Calu3 (cell line): ENCODE measurements around the gene PARP1. TPM values are rescaled to one million over a fixed set of nuclear protein-coding genes. Genes with fewer than 3 reads are reported as not detected.

Source experiments
- Bru-seq: library from RNA; stranded (reverse); fragments of 400-500 nt; gene quantifications from one replicate; lab custom pipeline; 2021; lab: Mats Ljungman, UMichigan
- BruChase-seq, 2 experiments: library from RNA; stranded (reverse); fragments of 400-500 nt; gene quantifications; one replicate each; lab custom pipeline; 2021; lab: Mats Ljungman, UMichigan
- BruUV-seq: library from RNA; stranded (reverse); fragments of 400-500 nt; replicated peaks from 2 replicates; lab custom pipeline; 2021; lab: Mats Ljungman, UMichigan
- CTCF ChIA-PET: fragments of 300-600 bp; sonication (Branson Sonifier 250); formaldehyde crosslinking; loops from one replicate; lab custom pipeline; 2022; ENCODE audit warnings: antibody characterized with exemption; lab: Charles Lee
- DNase-seq: peaks from one replicate; pipeline ENCODE4 v3.0.0; 2022
- H3K27ac Mint-ChIP-seq: one replicate; pipeline ENCODE4 v1.8.0; 2022; ENCODE audit warnings: mixed read lengths; ENCODE audit not compliant: unreplicated experiment
- H3K27me3 Mint-ChIP-seq: one replicate; pipeline ENCODE4 v1.8.0; 2022; ENCODE audit warnings: mixed read lengths; ENCODE audit not compliant: unreplicated experiment
- H3K36me3 Mint-ChIP-seq: one replicate; pipeline ENCODE4 v1.8.0; 2022; ENCODE audit warnings: mild to moderate bottlenecking, moderate library complexity, mixed read lengths; ENCODE audit not compliant: insufficient read depth, unreplicated experiment
- H3K4me1 Mint-ChIP-seq: one replicate; pipeline ENCODE4 v1.8.0; 2022; ENCODE audit warnings: mild to moderate bottlenecking, low read depth, mixed read lengths; ENCODE audit not compliant: unreplicated experiment
- H3K4me3 Mint-ChIP-seq: one replicate; pipeline ENCODE4 v1.8.0; 2022; ENCODE audit warnings: mild to moderate bottlenecking, low read depth, moderate library complexity, mixed read lengths; ENCODE audit not compliant: unreplicated experiment
- H3K9me3 Mint-ChIP-seq: one replicate; pipeline ENCODE4 v1.8.0; 2022; ENCODE audit warnings: low read depth, mixed read lengths; ENCODE audit not compliant: unreplicated experiment
- intact Hi-C: fragments of 100-400 bp; cut with micrococcal nuclease; formaldehyde crosslinking; loops from one replicate; pipeline ENCODE4 v1.10.0; 2022; ENCODE audit not compliant: unreplicated experiment
- long read RNA-seq: library from polyadenylated mRNA; stranded (forward); transcript quantifications from one replicate; pipeline ENCODE4 v2.0.0, GENCODE V29; 2022
- total RNA-seq: library from RNA; stranded (reverse); gene quantifications from 2 replicates; pipeline ENCODE4 v1.2.3, GENCODE V29; 2022
- TF ChIP-seq, protein P1 (sequence below): fragments of 200-600 bp; IDR thresholded peaks from one replicate; pipeline ENCODE4 v1.8.0; 2022; ENCODE audit warnings: antibody characterized with exemption; ENCODE audit not compliant: unreplicated experiment

The PARP1 gene
- total RNA-seq (123 and 136 TPM in 2 replicates), Bru-seq, nascent RNA (percentile 81 among the genes with signal in this experiment), BruChase-seq, experiment 1, labeled RNA remaining after a 6-hour chase (percentile 88 among the genes with signal in this experiment), BruChase-seq, experiment 2, labeled RNA remaining after a 2-hour chase (percentile 76 among the genes with signal in this experiment)
- long read RNA-seq, transcript PARP1-203 (23 exons, 3,958 nt), result major isoform, 135 of 164 reads
- long read RNA-seq, partial matches to known transcripts, result 15 of 164 reads
- long read RNA-seq, other reads (novel, unspliced or antisense), result 11 of 164 reads

DNA sequence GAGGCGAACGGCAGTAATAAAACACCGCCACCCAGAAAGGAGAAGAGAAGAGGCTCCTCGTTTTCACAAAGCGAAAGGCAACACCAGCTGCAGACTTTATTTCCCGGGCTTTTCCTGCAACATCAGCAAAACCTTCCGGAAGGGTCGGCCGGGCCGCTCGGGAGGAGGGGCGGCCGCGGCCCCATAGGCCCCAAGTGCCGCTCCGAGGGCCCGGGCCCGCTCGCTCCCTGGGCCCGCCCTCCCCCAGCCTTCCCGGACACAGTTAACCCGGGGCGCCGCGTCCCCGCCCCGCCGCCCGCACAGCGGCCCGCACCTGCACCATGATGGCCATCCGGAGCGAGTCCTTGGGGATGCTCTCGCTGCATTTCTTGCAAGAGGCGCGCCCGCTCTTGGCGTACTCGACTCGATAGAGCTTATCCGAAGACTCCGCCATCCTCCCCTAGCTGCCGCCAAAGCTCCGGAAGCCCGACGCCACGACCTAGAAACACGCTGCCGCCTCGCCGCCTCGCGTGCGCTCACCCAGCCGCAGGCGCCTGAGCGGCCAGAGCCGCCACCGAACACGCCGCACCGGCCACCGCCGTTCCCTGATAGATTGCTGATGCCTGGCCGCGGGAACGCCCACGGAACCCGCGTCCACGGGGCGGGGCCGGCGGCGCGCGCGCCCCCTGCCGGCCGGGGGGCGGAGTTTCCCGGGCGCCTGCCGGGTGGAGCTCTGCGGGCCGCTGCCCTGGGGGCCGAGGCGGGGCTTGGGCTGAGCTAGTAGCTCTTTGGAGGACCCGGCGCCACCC, at the start of gene PARP1:
Gene PARP1, minus strand, starts transcription at position 597 of the 788 bp plus-strand sequence. Its CDS starts 164 bp downstream, at position 433.
- Mint-ChIP-seq H3K27ac (peak within 1 kb of the TSS; percentile 24), H3K9me3 (no peaks in the 10 kb centered on the region), H3K4me1 (peaks cover 29% of the 10 kb centered on the region), H3K27me3 (peaks cover 24% of the 10 kb centered on the region), H3K4me3 (peak within 1 kb of the TSS; percentile 96), H3K36me3 (peaks cover 28% of the 10 kb centered on the region)
- TF ChIP-seq, protein P1, sequence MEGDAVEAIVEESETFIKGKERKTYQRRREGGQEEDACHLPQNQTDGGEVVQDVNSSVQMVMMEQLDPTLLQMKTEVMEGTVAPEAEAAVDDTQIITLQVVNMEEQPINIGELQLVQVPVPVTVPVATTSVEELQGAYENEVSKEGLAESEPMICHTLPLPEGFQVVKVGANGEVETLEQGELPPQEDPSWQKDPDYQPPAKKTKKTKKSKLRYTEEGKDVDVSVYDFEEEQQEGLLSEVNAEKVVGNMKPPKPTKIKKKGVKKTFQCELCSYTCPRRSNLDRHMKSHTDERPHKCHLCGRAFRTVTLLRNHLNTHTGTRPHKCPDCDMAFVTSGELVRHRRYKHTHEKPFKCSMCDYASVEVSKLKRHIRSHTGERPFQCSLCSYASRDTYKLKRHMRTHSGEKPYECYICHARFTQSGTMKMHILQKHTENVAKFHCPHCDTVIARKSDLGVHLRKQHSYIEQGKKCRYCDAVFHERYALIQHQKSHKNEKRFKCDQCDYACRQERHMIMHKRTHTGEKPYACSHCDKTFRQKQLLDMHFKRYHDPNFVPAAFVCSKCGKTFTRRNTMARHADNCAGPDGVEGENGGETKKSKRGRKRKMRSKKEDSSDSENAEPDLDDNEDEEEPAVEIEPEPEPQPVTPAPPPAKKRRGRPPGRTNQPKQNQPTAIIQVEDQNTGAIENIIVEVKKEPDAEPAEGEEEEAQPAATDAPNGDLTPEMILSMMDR, result peak; percentile 85
- DNase-seq, result peak; percentile 95
- CTCF ChIA-PET, result interaction anchor here (0.5 to 3.0 kb wide), 11 partner anchors 13 to 613 kb away, joined by 3 to 13 read pairs (median 3); no protein-coding TSS in a partner anchor
- BruUV-seq, result no TSS peak
- intact Hi-C loops, result no loop called here

DNA sequence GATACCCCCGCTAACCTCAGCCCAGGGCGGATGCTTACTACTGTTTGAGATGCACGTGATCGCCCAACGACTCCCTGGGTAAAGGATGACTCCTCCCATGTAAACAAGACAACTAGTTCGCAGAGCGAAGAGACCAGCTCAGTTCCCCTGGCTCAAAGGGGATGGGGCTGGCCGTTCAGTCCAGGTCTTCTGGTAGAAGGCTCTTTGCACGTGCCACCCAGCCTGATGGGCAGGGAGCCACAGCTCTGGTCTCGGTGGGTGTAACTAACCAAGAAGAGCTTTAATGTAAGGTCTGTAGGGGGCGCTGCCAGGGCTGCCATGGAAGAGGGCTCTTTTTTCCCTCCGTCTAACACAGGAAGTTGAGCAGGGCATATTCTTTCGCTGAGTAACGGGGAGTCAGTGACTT, 49.4 kb upstream of the PARP1 start:
- Mint-ChIP-seq H3K4me1 (no peaks in the 10 kb centered on the region), H3K27me3 (peaks cover 79% of the 10 kb centered on the region), H3K9me3 (peaks cover 3% of the 10 kb centered on the region), H3K4me3 (no peak overlapping the region), H3K27ac (no peak overlapping the region), H3K36me3 (no peaks in the 10 kb centered on the region)
- intact Hi-C loops, result no loop called here
- DNase-seq, result no peak
- BruUV-seq, result no TSS peak
- TF ChIP-seq, protein P1, result no peak
- CTCF ChIA-PET, result no interaction called here

DNA sequence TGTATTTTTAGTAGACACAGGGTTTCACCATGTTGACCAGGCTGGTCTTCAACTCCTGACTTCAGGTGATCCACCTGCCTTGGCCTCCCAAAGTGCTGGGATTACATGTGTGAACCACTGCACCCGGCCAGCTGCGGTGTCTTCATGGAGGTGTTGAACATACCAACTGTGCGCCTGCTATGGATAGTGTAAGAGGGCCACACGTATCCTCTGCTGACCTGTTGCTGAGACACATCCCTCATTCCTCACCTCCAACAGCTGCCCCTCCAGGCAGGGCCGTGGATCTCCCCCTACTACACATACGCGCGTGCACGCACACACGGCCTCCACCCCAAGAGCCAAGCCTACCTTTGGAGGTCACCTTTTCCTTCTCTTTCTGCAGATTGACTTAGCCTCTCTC, 48.0 kb upstream of the PARP1 start:
- no TSS peak for BruUV-seq

DNA sequence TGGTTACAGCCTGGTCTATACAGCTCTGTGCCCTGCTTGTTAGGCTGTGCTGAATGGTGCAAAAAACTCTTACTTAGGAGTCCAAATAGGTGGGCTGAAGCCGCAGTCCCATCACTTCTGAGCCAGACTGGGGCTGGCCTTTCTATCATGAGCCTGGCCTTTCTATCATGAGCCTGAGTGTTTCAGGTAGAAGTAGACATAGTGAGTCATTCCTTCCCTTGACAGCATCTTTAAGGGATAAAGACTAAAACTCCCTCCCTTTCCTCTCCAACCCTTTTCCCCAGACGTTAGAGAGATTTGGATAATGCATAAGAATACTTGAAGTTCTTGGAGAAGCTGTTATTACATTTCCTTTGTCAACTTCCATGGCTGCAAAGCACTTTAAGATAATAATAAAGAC, 46.5 kb upstream of the PARP1 start:
- BruUV-seq, result no TSS peak

More for the DNA sequence above, 48.0 kb upstream of the PARP1 start:
- TF ChIP-seq, protein P1, result no peak
- Mint-ChIP-seq H3K4me3 (no peak overlapping the region), H3K27ac (no peak overlapping the region), H3K27me3 (peaks cover 78% of the 10 kb centered on the region), H3K9me3 (no peaks in the 10 kb centered on the region), H3K36me3 (no peaks in the 10 kb centered on the region), H3K4me1 (no peaks in the 10 kb centered on the region)
- CTCF ChIA-PET, result interaction anchor here (0.6 kb wide), 1 partner anchor 816 kb away, joined by 3 read pairs; no protein-coding TSS in a partner anchor
- no peak for DNase-seq
- intact Hi-C loops, result no loop called here

More for the DNA sequence above, 46.5 kb upstream of the PARP1 start:
- TF ChIP-seq, protein P1, result no peak
- Mint-ChIP-seq H3K27me3 (peaks cover 93% of the 10 kb centered on the region), H3K9me3 (no peaks in the 10 kb centered on the region), H3K4me1 (no peaks in the 10 kb centered on the region), H3K36me3 (no peaks in the 10 kb centered on the region), H3K27ac (no peak overlapping the region), H3K4me3 (no peak overlapping the region)
- CTCF ChIA-PET, result no interaction called here
- intact Hi-C loops, result no loop called here
- no peak for DNase-seq
